Right lobe of liver (tissue), 4 donors: Measurements from ENCODE around the gene CHMP1A.

Source experiments
- CTCF ChIP-seq, 4 donors: fragments of 200-600 bp in 3 of 4; fragments of 450-650 bp in 1 of 4; IDR thresholded peaks; one replicate each; pipeline versions ENCODE4 v1.5.1 to v1.8.0; 2016 to 2022; ENCODE audit warnings: antibody characterized with exemption in 4 of 4, mild to moderate bottlenecking in 2 of 4
- POLR2A ChIP-seq: fragments of 450-650 bp; IDR thresholded peaks from one replicate; pipeline ENCODE4 v1.6.1; 2017; ENCODE audit warnings: antibody characterized with exemption, mild to moderate bottlenecking
- donor health status: DM: no; HTN: no; CAD: no.
- donor health status: DM: no; HTN: no; CAD: no.
- donor health status: DM: no; HTN: yes; CAD: no.

GRCh38 chr16:89669755-89670154 lies 12.2 kb upstream of the CHMP1A start:
- TF ChIP-seq CTCF (IDR thresholded peaks at IDR 0.05) (no peak), POLR2A (no peak)
